Measurements from ENCODE around the gene SLC17A4. TPM values are rescaled to one million over a fixed set of nuclear protein-coding genes. Genes with fewer than 3 reads are reported as not detected.

The SLC17A4 gene
- total and polyA plus RNA-seq, 7 donors, result not detected

DNA sequence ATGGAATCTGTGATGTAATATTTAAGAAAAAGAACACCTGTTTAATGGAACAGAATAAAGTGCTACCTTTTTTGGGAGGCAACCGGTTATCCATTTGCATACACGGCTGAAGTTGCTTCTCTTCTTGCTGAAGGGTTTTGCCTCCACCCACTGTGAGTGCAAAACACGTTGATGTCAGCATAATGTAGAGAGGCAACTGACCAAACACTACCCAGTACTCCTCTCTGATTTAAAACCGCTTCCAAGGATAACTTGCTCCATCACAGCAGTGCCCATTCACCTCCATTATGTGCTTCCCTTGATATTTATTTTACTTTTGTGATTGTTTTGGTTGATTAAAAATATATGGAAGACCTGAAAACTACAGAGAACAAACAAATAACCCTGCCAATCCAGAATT, 75.9 kb downstream of the SLC17A4 start:
- Histone ChIP-seq H3K9me3 (no peaks in the 10 kb centered on the region), H3K36me3 (ENCODE audit: insufficient read depth in 1 of 2, low read depth in 1 of 2) (no peaks in the 10 kb centered on the region), H3K4me3 (no peak overlapping the region), H3K27me3 (ENCODE audit: insufficient read depth in 3 of 3, low read length in 2 of 3) (peaks cover 0 to 13% (median 2%) of the 10 kb centered on the region in 3 donors), H3K27ac (no peak overlapping the region), H3K4me1 (no peaks in the 10 kb centered on the region)
- intact Hi-C loops (cut with DNase I), result no loop called here
- TF ChIP-seq, protein P1, sequence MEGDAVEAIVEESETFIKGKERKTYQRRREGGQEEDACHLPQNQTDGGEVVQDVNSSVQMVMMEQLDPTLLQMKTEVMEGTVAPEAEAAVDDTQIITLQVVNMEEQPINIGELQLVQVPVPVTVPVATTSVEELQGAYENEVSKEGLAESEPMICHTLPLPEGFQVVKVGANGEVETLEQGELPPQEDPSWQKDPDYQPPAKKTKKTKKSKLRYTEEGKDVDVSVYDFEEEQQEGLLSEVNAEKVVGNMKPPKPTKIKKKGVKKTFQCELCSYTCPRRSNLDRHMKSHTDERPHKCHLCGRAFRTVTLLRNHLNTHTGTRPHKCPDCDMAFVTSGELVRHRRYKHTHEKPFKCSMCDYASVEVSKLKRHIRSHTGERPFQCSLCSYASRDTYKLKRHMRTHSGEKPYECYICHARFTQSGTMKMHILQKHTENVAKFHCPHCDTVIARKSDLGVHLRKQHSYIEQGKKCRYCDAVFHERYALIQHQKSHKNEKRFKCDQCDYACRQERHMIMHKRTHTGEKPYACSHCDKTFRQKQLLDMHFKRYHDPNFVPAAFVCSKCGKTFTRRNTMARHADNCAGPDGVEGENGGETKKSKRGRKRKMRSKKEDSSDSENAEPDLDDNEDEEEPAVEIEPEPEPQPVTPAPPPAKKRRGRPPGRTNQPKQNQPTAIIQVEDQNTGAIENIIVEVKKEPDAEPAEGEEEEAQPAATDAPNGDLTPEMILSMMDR (IDR thresholded peaks at IDR 0.05), result no peak
- ATAC-seq (no peak), DNase-seq (no peak)
- 65 to 70% (median 69%) methylated on average over 4 of the region's 4 CpGs for WGBS, 3 donors

Other genes with a start within 250 kb of the SLC17A4 start
- not detected for gene SCGN, start 102.5 kb upstream of the SLC17A4 start, total RNA-seq
- not detected for gene SCGN, start 102.5 kb upstream of the SLC17A4 start, polyA plus RNA-seq
- not detected for gene SLC17A1, start 77.3 kb downstream of the SLC17A4 start, total RNA-seq
- not detected for gene SLC17A1, start 77.3 kb downstream of the SLC17A4 start, polyA plus RNA-seq
- gene SLC17A3, start 119.5 kb downstream of the SLC17A4 start, total RNA-seq, result not detected
- not detected for gene SLC17A3, start 119.5 kb downstream of the SLC17A4 start, polyA plus RNA-seq
- not detected for gene SLC17A2, start 175.9 kb downstream of the SLC17A4 start, total RNA-seq
- not detected for gene SLC17A2, start 175.9 kb downstream of the SLC17A4 start, polyA plus RNA-seq
- 1 to 10 TPM; 3.1 to 7.3 (median 4.8) TPM for gene TRIM38, start 208.1 kb downstream of the SLC17A4 start, total RNA-seq
- gene TRIM38, start 208.1 kb downstream of the SLC17A4 start, polyA plus RNA-seq, result 1 to 10 TPM; 1.4 to 5.8 (median 3.4) TPM